SU-DHL-6 (cell line): Measurements from ENCODE around the gene RASA1.

Experiments
- H2AFZ ChIP-seq: fragments of 200-600 bp; sonication (generic); 2 replicates; pipeline ENCODE4 v1.6.1; 2014; ENCODE audit warnings: low read depth, mild to moderate bottlenecking, moderate library complexity, mixed read lengths, antibody characterized with exemption, low read length; ENCODE audit not compliant: severe bottlenecking
- H3F3A ChIP-seq: fragments of 200-600 bp; shearing (Covaris generic); 2 replicates; pipeline ENCODE4 v1.6.0; 2016; ENCODE audit warnings: antibody characterized with exemption, mild to moderate bottlenecking; ENCODE audit not compliant: insufficient read depth
- H3K27ac ChIP-seq: fragments of 200-600 bp; sonication (generic); 2 replicates; pipeline ENCODE4 v1.5.1; 2016; ENCODE audit warnings: low read depth, mild to moderate bottlenecking, low read length, moderate library complexity, mixed read lengths
- H3K27me3 ChIP-seq: fragments of 200-600 bp; sonication (generic), shearing (Covaris generic); 2 replicates; pipeline ENCODE4 v1.6.0; 2014; ENCODE audit warnings: mild to moderate bottlenecking, low read length
- H3K36me3 ChIP-seq: fragments of 200-600 bp; sonication (generic); 2 replicates; pipeline ENCODE4 v1.6.1; 2014; ENCODE audit warnings: mild to moderate bottlenecking, low read length, mixed read lengths
- H3K4me2 ChIP-seq: fragments of 300-600, 200-600 bp; shearing (Covaris generic), sonication (generic); 2 replicates; pipeline ENCODE4 v1.6.0; 2014; ENCODE audit warnings: low read length, low read depth, mild to moderate bottlenecking; ENCODE audit not compliant: poor library complexity, severe bottlenecking
- H3K4me3 ChIP-seq: fragments of 200-600 bp; sonication (generic); 2 replicates; pipeline ENCODE4 v1.5.1; 2014; ENCODE audit warnings: antibody characterized with exemption, low read length, mild to moderate bottlenecking, mixed read lengths; ENCODE audit not compliant: insufficient read depth, poor library complexity, severe bottlenecking
- H3K79me2 ChIP-seq: fragments of 200-600 bp; sonication (generic); 2 replicates; pipeline ENCODE4 v1.6.1; 2014; ENCODE audit warnings: mild to moderate bottlenecking, low read length, moderate library complexity; ENCODE audit not compliant: insufficient read depth
- H3K9ac ChIP-seq: fragments of 200-600 bp; sonication (generic); 2 replicates; pipeline ENCODE4 v1.7.0; 2014; ENCODE audit warnings: mild to moderate bottlenecking, low read length
- H3K9me2 ChIP-seq: fragments of 200-600 bp; sonication (generic); replicated peaks from 2 replicates; pipeline ENCODE4 v1.6.1; 2014; ENCODE audit warnings: low read length; ENCODE audit not compliant: insufficient read depth
- H3K9me3 ChIP-seq: fragments of 200-600 bp; sonication (generic); 2 replicates; pipeline ENCODE4 v1.6.1; 2014; ENCODE audit warnings: low read length, mixed read lengths; ENCODE audit not compliant: insufficient read depth
- H4K20me1 ChIP-seq: fragments of 200-600 bp; sonication (generic); 2 replicates; pipeline ENCODE4 v1.6.1; 2014; ENCODE audit warnings: low read depth, mild to moderate bottlenecking, antibody characterized with exemption, low read length, moderate library complexity, mixed read lengths
- CTCF ChIP-seq: fragments of 200-600 bp; sonication (generic); IDR thresholded peaks from one replicate; pipeline ENCODE4 v1.5.1; 2017; ENCODE audit warnings: antibody characterized with exemption, mild to moderate bottlenecking, low read length, moderate library complexity; ENCODE audit not compliant: insufficient read depth, poor library complexity, severe bottlenecking
- EZH2phosphoT487 ChIP-seq: fragments of 200-600 bp; sonication (generic), shearing (Covaris generic); conservative IDR thresholded peaks from 2 replicates; pipeline ENCODE4 v1.6.1; 2018; ENCODE audit warnings: mild to moderate bottlenecking, antibody characterized with exemption, low read length, moderate library complexity, mixed read lengths

The RASA1 gene

GRCh38 chr5:87361031-87361445 is 93.4 kb downstream of the RASA1 start:
- Histone ChIP-seq H3K9me3 (no peaks in the 10 kb centered on the region), H3K27me3 (no peaks in the 10 kb centered on the region), H3K9me2 (no peaks in the 10 kb centered on the region), H3F3A (peaks cover 11% of the 10 kb centered on the region; the same call in 1 of the 2 replicates), H3K27ac (no peak overlapping the region), H3K4me2 (no peak overlapping the region), H4K20me1 (no peaks in the 10 kb centered on the region), H2AFZ (no peak overlapping the region), H3K9ac (no peak overlapping the region), H3K79me2 (no peaks in the 10 kb centered on the region), H3K36me3 (peaks cover 23% of the 10 kb centered on the region), H3K4me3 (no peak overlapping the region)
- no peak for TF ChIP-seq CTCF
- no peak for TF ChIP-seq EZH2phosphoT487

GRCh38 chr5:87361536-87362213 is 94.0 kb downstream of the RASA1 start:
- Histone ChIP-seq H2AFZ (no peak overlapping the region), H3K4me3 (no peak overlapping the region), H3F3A (peaks cover 11% of the 10 kb centered on the region; the same call in 1 of the 2 replicates), H3K27me3 (no peaks in the 10 kb centered on the region), H3K36me3 (peaks cover 27% of the 10 kb centered on the region), H3K9me3 (no peaks in the 10 kb centered on the region), H3K79me2 (no peaks in the 10 kb centered on the region), H4K20me1 (no peaks in the 10 kb centered on the region), H3K9ac (no peak overlapping the region), H3K27ac (no peak overlapping the region), H3K9me2 (no peaks in the 10 kb centered on the region), H3K4me2 (no peak overlapping the region)
- TF ChIP-seq CTCF (no peak), EZH2phosphoT487 (no peak)

DNA sequence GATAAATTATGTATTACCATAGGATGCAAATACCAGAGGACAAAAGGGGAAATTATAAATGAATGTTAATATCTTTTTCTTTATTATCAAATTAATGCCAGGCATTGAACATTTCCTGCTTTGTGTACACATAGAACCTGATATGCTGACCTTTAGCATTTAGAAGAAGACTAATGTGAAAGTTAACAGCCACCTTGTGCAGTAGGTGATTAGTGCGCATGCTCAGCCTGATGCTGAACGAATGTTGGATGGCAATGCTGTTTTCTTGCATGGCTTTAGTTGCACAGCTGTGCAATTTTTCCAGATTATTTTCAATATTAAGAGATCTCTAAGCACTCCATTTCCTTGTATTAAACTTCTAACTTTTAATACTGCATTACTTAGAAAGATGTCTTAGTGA is 99.6 kb downstream of the RASA1 start:
- Histone ChIP-seq H3F3A (peaks cover 22% of the 10 kb centered on the region; the same call in 1 of the 2 replicates), H3K4me2 (no peak overlapping the region), H3K27ac (no peak overlapping the region), H3K9me2 (no peaks in the 10 kb centered on the region), H3K9ac (no peak overlapping the region), H3K9me3 (no peaks in the 10 kb centered on the region), H2AFZ (no peak overlapping the region), H3K79me2 (no peaks in the 10 kb centered on the region), H4K20me1 (no peaks in the 10 kb centered on the region), H3K36me3 (peaks cover 43% of the 10 kb centered on the region), H3K27me3 (no peaks in the 10 kb centered on the region), H3K4me3 (no peak overlapping the region)
- TF ChIP-seq EZH2phosphoT487 (no peak), CTCF (no peak)
